Measurements from ENCODE around the gene SMCP.
A peak's percentile ranks its signal among the peaks of the same experiment; 100 is the strongest.

Gene SMCP

GRCh38 chr1:152926091-152926490 lies 48.0 kb downstream of the SMCP start:
- no peaks in the 10 kb centered on the region for H3K36me3 ChIP-seq (ENCODE audit: insufficient read depth, low read length)
- no peaks in the 10 kb centered on the region for H3K79me2 ChIP-seq (ENCODE audit: insufficient read depth, low read length)
- TF ChIP-seq EZH2phosphoT487 (IDR thresholded peaks at IDR 0.05; ENCODE audit: borderline replicate concordance) (no peak), CTCF (conservative IDR thresholded peaks at IDR 0.05; ENCODE audit: low read length) (peak; percentile 64)
- H3K27me3 ChIP-seq (ENCODE audit: insufficient read depth, low read length, poor library complexity, severe bottlenecking), result no peaks in the 10 kb centered on the region
- no peaks in the 10 kb centered on the region for H3F3A ChIP-seq (ENCODE audit: low read depth)
- H2AFZ ChIP-seq (ENCODE audit: low read length), result peak overlapping the region; percentile 22; the same call in 1 of the 2 replicates
- H4K20me1 ChIP-seq (ENCODE audit: insufficient read depth, low read length, poor library complexity, severe bottlenecking), result no peaks in the 10 kb centered on the region
- H3K9ac ChIP-seq (ENCODE audit: low read depth, low read length, poor library complexity, severe bottlenecking), result no peak overlapping the region
- H3K9me2 ChIP-seq (replicated peaks; ENCODE audit: low read depth, low read length), result no peaks in the 10 kb centered on the region
- H3K4me2 ChIP-seq (ENCODE audit: low read depth, low read length, poor library complexity, severe bottlenecking), result no peak overlapping the region
- no peaks in the 10 kb centered on the region for H3K4me1 ChIP-seq (ENCODE audit: insufficient read depth, low read length, poor library complexity, severe bottlenecking)
- no peaks in the 10 kb centered on the region for H3K9me3 ChIP-seq (ENCODE audit: insufficient read depth, low read depth, low read length)
- no peak overlapping the region for H3K4me3 ChIP-seq (ENCODE audit: low read length, poor library complexity, severe bottlenecking)

GRCh38 chr1:152928671-152929070 lies 50.5 kb downstream of the SMCP start:
- no peaks in the 10 kb centered on the region for H3F3A ChIP-seq (ENCODE audit: low read depth)
- no peaks in the 10 kb centered on the region for H3K27me3 ChIP-seq (ENCODE audit: insufficient read depth, low read length, poor library complexity, severe bottlenecking)
- H3K9ac ChIP-seq (ENCODE audit: low read depth, low read length, poor library complexity, severe bottlenecking), result no peak overlapping the region
- H2AFZ ChIP-seq (ENCODE audit: low read length), result no peak overlapping the region
- TF ChIP-seq CTCF (conservative IDR thresholded peaks at IDR 0.05; ENCODE audit: low read length) (no peak), EZH2phosphoT487 (IDR thresholded peaks at IDR 0.05; ENCODE audit: borderline replicate concordance) (no peak)
- H3K4me1 ChIP-seq (ENCODE audit: insufficient read depth, low read length, poor library complexity, severe bottlenecking), result no peaks in the 10 kb centered on the region
- H4K20me1 ChIP-seq (ENCODE audit: insufficient read depth, low read length, poor library complexity, severe bottlenecking), result no peaks in the 10 kb centered on the region
- H3K9me3 ChIP-seq (ENCODE audit: insufficient read depth, low read depth, low read length), result no peaks in the 10 kb centered on the region
- H3K36me3 ChIP-seq (ENCODE audit: insufficient read depth, low read length), result no peaks in the 10 kb centered on the region
- no peak overlapping the region for H3K4me3 ChIP-seq (ENCODE audit: low read length, poor library complexity, severe bottlenecking)
- H3K9me2 ChIP-seq (replicated peaks; ENCODE audit: low read depth, low read length), result no peaks in the 10 kb centered on the region
- H3K4me2 ChIP-seq (ENCODE audit: low read depth, low read length, poor library complexity, severe bottlenecking), result no peak overlapping the region
- H3K79me2 ChIP-seq (ENCODE audit: insufficient read depth, low read length), result no peaks in the 10 kb centered on the region

- Histone ChIP-seq H3K9me2 (replicated peaks; ENCODE audit: low read depth, low read length) (no peaks in the 10 kb centered on the region), H2AFZ (ENCODE audit: low read length) (no peak overlapping the region), H3K4me2 (ENCODE audit: low read depth, low read length, poor library complexity, severe bottlenecking) (no peak overlapping the region), H3K4me3 (ENCODE audit: low read length, poor library complexity, severe bottlenecking) (no peak overlapping the region), H3K4me1 (ENCODE audit: insufficient read depth, low read length, poor library complexity, severe bottlenecking) (no peaks in the 10 kb centered on the region), H4K20me1 (ENCODE audit: insufficient read depth, low read length, poor library complexity, severe bottlenecking) (no peaks in the 10 kb centered on the region), H3K27me3 (ENCODE audit: insufficient read depth, low read length, poor library complexity, severe bottlenecking) (no peaks in the 10 kb centered on the region), H3K36me3 (ENCODE audit: insufficient read depth, low read length) (no peaks in the 10 kb centered on the region), H3K9me3 (ENCODE audit: insufficient read depth, low read depth, low read length) (no peaks in the 10 kb centered on the region), H3K9ac (ENCODE audit: low read depth, low read length, poor library complexity, severe bottlenecking) (no peak overlapping the region), H3F3A (ENCODE audit: low read depth) (no peaks in the 10 kb centered on the region), H3K79me2 (ENCODE audit: insufficient read depth, low read length) (no peaks in the 10 kb centered on the region)
- TF ChIP-seq CTCF (conservative IDR thresholded peaks at IDR 0.05; ENCODE audit: low read length), result no peak
These were observed 54.2 kb downstream of the SMCP start for GRCh38 chr1:152932170-152932811.
